Parietal lobe (tissue), 2 donors: ENCODE data around the gene EIF4ENIF1. TPM values are rescaled to one million over a fixed set of nuclear protein-coding genes. Genes with fewer than 3 reads are reported as not detected.

Source experiments
- small RNA-seq: library from RNA; depleted of rRNA; stranded (forward); fragments of <200 nt; gene quantifications from one replicate; pipeline ENCODE3, GENCODE V24; 2014; ENCODE audit warnings: low replicate concordance
- total RNA-seq: library from RNA; depleted of rRNA; stranded (reverse); fragments of >200 nt; gene quantifications from one replicate; pipeline ENCODE4 v1.2.3, GENCODE V29; 2014

Gene EIF4ENIF1, protein sequence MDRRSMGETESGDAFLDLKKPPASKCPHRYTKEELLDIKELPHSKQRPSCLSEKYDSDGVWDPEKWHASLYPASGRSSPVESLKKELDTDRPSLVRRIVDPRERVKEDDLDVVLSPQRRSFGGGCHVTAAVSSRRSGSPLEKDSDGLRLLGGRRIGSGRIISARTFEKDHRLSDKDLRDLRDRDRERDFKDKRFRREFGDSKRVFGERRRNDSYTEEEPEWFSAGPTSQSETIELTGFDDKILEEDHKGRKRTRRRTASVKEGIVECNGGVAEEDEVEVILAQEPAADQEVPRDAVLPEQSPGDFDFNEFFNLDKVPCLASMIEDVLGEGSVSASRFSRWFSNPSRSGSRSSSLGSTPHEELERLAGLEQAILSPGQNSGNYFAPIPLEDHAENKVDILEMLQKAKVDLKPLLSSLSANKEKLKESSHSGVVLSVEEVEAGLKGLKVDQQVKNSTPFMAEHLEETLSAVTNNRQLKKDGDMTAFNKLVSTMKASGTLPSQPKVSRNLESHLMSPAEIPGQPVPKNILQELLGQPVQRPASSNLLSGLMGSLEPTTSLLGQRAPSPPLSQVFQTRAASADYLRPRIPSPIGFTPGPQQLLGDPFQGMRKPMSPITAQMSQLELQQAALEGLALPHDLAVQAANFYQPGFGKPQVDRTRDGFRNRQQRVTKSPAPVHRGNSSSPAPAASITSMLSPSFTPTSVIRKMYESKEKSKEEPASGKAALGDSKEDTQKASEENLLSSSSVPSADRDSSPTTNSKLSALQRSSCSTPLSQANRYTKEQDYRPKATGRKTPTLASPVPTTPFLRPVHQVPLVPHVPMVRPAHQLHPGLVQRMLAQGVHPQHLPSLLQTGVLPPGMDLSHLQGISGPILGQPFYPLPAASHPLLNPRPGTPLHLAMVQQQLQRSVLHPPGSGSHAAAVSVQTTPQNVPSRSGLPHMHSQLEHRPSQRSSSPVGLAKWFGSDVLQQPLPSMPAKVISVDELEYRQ
- total RNA-seq, result 20.3 TPM

DNA sequence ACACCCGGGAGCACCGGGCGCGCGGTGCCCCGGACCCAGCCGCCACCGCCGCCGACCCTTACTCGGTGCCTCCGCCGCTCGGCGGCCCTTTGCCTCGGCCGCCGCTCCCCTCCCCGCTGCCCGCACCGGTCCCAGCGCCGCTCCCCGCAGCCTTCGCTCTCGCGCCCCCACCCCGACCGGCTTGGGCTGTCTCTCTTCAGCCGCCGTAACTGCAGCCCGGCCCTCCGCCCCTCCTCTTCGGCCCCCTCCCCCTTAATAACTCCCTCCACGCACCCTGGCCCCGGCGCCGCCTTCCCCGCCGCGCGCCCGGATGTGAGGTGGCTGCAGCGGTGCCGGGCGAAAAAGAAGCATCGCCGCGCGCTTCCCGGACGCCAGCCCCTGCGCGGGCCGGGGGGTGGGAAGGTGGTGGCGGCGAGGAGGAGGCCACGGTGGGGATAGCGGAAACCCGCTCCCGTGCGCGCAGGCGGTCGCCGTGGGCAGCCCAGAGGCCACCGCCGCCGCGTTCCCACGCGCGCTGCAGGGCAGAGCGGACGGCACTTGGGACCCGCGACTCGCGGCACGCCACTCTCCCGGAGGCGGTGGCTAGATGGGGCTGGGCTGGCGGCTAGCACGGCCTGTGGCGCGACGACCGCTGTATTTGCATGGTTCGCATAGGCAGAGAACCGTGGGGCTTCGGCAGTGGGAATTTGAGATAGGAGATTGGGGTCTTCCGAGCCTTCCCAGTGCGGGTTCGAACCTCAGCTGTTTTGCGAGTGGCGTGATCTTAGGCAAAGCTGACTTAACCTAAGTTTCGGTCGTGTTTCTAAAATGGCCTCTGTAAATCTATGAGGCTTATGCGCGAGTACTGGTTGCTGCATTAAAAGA lies at the start of gene EIF4ENIF1:
Gene EIF4ENIF1, minus strand, starts transcription at position 211 of the 864 bp plus-strand sequence. CDS start 1,124 bp downstream, outside the sequence.

GRCh38 chr22:31496007-31496734 lies 6.5 kb upstream of the EIF4ENIF1 start, which contains the start of gene SFI1:
Gene SFI1 (plus strand): TSS chr22:31496536. CDS start chr22:31508285, 11,749 bp downstream.

GRCh38 chr22:31399211-31400022 lies 90.2 kb downstream of the EIF4ENIF1 start, which contains the start of gene DRG1:
Gene DRG1 (plus strand): TSS chr22:31399604. CDS start chr22:31399684, 80 bp downstream.

Small RNAs within 50 kb of the gene (small RNA-seq; reads per million reads assigned to genes)
- not detected for gene AL096701.2
- not detected for gene RNU6-28P

Other genes with a start within 250 kb of the EIF4ENIF1 start
- gene PIK3IP1, start 197.4 kb downstream of the EIF4ENIF1 start, total RNA-seq, result 21.6 TPM
- 50.1 TPM for gene PATZ1, start 143.5 kb downstream of the EIF4ENIF1 start, total RNA-seq
- gene DRG1, start 90.2 kb downstream of the EIF4ENIF1 start, total RNA-seq, result 62.9 TPM
- gene SFI1, start 6.7 kb upstream of the EIF4ENIF1 start, total RNA-seq, result 51.0 TPM
- 50.4 TPM for gene PISD, start 172.4 kb upstream of the EIF4ENIF1 start, total RNA-seq